ENCODE measurements around the gene LDLRAD1.
"Not testable (repeated sequence)": the region's sequence is repeated elsewhere in the genome, so short reads cannot be mapped to it uniquely, and the experiment has no call there.

- not testable (repeated sequence) for TF ChIP-seq CTCF (conservative IDR thresholded peaks at IDR 0.05); ZFX (IDR thresholded peaks at IDR 0.05)
Observed at GRCh38 chr1:54019562-54020176, 1.7 kb upstream of the LDLRAD1 start.

Measured in C4-2B (cell line).